ENCODE results near the gene DDA1.
"Not testable (repeated sequence)": the region's sequence is repeated elsewhere in the genome, so short reads cannot be mapped to it uniquely, and the experiment has no call there.

The DDA1 gene

DNA sequence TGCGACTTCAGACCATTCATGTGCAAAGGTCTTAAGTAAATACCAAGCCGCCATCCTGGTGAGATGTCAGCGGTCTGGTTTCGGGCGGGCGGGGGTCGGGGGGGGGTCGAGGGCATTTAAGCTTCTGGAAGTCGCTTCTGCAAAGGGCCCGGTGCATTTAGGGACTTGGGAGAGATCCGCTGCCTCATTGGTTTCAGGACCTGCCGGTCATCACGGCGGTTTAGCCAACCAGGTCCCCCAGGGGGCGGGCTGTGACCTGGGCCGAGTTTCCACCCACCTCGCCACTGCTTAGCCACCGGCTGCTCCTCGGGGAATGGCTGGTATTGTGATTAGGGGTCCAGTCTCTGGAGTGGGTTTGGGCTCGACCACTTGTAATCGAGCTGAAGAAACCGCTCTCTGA, 19.9 kb upstream of the DDA1 start:
- DNase-seq (ENCODE audit: insufficient read length, low spot score) (peak; percentile 91), FAIRE-seq (no peak)

DNA sequence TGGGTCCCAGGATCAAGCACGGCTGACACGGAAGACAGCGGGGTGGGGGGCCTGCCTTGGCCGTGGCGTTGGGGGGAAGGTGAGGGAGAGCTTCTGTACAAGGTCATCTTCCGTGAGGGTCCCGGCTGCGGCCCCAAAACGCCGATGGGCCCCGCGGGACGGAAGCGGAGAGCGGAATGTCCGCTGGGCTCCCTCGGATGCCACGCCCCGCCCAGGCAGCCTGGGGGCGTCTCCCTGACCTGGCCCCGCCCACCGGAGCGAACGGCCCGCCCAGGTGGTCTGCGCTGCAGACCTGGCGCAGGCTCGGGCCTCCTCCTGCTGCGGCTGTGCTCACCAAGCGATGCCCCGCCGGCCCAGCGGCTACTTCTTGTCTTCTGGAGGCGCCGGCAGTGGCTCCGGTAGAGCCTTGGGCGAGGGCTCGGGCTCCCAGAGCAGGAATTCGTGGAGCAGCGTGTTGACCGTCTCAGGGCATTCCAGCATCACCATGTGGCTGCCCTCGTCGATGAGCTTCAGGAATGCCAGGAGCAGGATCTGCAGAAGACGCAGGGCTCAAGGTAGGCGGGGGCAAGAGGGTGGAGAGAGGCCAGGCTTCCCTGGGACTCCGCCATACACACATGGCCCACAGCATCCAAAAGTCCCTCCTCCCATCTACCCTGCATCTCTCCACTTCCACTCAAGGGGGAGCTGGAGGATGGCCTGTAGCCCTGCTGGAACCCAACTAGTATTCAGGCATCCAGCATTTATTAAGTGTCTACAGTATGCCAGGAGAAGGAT, 16.9 kb upstream of the DDA1 start:
- peak; percentile 94 for DNase-seq (ENCODE audit: insufficient read length, low spot score)
- no peak for FAIRE-seq

More for the DNA sequence above, 19.9 kb upstream of the DDA1 start:
- TF ChIP-seq, protein P1, sequence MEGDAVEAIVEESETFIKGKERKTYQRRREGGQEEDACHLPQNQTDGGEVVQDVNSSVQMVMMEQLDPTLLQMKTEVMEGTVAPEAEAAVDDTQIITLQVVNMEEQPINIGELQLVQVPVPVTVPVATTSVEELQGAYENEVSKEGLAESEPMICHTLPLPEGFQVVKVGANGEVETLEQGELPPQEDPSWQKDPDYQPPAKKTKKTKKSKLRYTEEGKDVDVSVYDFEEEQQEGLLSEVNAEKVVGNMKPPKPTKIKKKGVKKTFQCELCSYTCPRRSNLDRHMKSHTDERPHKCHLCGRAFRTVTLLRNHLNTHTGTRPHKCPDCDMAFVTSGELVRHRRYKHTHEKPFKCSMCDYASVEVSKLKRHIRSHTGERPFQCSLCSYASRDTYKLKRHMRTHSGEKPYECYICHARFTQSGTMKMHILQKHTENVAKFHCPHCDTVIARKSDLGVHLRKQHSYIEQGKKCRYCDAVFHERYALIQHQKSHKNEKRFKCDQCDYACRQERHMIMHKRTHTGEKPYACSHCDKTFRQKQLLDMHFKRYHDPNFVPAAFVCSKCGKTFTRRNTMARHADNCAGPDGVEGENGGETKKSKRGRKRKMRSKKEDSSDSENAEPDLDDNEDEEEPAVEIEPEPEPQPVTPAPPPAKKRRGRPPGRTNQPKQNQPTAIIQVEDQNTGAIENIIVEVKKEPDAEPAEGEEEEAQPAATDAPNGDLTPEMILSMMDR (IDR thresholded peaks at IDR 0.05; ENCODE audit: insufficient read depth, missing control alignments): no peak

DNA sequence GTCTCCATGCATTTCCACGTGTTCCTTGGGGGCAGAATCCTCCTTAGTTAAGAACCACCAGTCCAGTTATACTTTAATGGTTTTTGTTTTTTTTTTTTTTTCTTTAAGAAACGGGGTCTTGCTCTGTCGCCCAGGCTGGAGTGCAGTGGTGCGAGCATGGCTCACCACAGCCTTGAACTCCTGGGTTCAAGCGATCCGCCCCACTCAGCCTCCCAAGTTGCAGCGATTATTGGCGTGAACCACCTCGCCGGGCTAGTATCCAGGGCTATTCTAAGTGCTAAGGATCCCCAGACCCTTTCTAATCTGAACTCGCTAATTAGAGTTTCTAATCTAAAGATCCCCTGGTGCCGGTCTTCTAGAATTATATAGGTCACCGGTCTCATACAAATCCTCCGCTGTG, 15.8 kb upstream of the DDA1 start:
- DNase-seq (ENCODE audit: insufficient read length, low spot score) (no peak), FAIRE-seq (no peak)
- TF ChIP-seq, protein P1 (IDR thresholded peaks at IDR 0.05; ENCODE audit: insufficient read depth, missing control alignments): no peak

More for the DNA sequence above, 16.9 kb upstream of the DDA1 start:
- TF ChIP-seq, protein P1 (IDR thresholded peaks at IDR 0.05; ENCODE audit: insufficient read depth, missing control alignments): peak; percentile 58

DNA sequence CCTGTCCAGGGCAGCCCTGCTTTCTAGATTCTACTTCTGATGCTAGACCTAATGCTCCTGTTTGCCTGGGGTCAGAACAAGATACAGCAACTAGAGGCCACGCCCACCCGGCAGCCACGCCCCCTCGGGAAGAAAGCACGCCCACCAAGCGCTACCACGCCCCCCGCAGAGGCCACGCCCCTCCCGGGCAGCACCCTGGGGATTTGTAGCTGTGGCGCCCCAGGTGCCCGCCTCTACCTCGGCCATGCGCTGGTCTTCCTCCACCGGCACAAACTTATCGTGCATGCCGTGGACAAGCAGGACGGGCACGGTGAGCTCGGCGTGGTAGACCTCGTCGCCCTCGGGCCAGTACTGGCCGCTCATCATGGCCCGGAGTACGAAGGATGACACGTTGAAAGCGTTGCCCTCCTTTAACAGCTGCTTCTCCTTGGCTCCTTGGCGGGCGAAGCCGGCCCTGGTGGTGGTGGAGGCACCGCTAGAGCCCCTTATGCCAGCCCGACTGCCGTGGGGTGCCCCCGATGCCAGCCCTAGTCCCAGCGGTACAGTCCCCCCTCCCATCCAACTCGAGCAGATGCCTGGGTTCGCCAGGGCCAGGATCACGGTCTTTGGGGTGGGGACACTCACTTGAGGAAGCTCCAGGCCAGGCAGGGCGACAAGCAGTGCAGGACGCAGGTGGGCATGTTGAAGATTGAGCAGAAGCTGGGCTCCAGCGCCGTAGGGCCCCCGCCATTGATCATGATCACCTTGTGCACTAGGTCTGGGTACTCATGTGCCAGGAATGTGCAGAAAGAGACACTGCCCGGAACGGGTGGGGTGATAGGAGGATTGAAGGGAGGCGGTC, 15.1 kb upstream of the DDA1 start:
- no peak for DNase-seq (ENCODE audit: insufficient read length, low spot score)
- TF ChIP-seq, protein P1 (IDR thresholded peaks at IDR 0.05; ENCODE audit: insufficient read depth, missing control alignments): no peak
- FAIRE-seq: no peak

DNA sequence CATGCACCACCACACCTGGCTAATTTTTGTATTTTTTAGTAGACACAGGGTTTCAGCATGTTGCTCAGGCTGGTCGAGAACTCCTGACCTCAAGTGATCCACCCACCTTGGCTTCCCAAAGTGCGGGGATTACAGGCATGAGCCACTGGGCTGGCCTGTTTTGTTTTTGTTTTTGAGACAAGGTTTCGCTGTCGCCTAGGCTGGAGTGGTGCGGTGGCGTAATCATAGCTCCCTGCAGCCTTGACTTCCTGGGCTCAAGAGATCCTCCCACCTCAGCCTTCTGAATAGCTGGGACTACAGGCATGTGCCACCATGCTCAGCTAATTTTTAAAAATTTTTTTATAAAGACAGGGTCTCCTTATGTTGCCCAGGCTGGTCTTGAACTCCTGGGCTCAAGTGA, 13.8 kb upstream of the DDA1 start:
- FAIRE-seq; DNase-seq (ENCODE audit: insufficient read length, low spot score): not testable (repeated sequence)

DNA sequence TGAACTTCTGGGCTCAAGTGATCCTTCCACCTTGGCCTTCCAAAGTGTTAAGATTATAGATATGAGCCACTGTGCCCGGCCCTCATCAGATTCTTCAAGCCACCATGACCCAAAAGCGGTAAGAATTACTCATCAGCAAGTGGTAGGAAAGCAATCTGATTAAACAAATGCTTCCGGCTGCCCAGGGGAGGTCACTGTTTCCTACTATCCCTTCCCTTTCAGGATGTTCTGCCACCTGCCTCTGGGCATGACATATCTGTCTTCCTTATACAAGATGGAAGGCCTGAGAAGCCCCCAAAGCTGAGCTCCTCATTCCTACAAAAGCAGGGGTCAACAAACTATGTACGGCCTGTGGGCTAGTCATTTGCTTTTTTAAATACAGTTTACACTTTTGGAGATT, 13.1 kb upstream of the DDA1 start:
- TF ChIP-seq, protein P1 (IDR thresholded peaks at IDR 0.05; ENCODE audit: insufficient read depth, missing control alignments): no peak
- DNase-seq (ENCODE audit: insufficient read length, low spot score) (no peak), FAIRE-seq (no peak)

DNA sequence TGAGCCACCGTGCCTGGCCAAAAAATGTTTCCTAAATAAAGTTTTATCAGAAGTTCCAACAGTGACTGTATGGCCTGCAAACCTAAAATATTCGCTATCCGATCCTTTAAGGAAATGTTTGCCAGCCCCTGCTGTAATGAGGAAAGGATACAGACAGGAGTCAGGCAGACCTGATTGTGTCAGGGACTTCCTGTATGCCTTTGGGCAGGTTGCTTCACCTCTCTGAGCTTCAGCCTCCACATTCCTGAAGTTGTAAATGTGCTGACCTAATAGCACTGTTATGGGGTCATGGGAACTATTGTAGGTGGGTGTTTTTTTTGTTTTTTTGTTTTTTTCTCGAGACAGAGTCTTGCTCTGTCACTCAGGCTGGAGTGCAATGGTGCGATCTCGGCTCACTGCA, 12.4 kb upstream of the DDA1 start:
- TF ChIP-seq, protein P1 (IDR thresholded peaks at IDR 0.05; ENCODE audit: insufficient read depth, missing control alignments): no peak
- no peak for FAIRE-seq
- DNase-seq (ENCODE audit: insufficient read length, low spot score): no peak

Measured in D721Med (cell line).